Neural cell (in vitro differentiated cells): ENCODE measurements around the gene SUCLG2.

Experiments used
- CTCF ChIP-seq: fragments of 450-650 bp; IDR thresholded peaks from 2 replicates; pipeline ENCODE4 v1.5.1; 2014; ENCODE audit warnings: antibody characterized with exemption, mild to moderate bottlenecking, moderate library complexity; ENCODE audit not compliant: poor library complexity, severe bottlenecking
- EP300 ChIP-seq: fragments of 450-650 bp; conservative IDR thresholded peaks from 2 replicates; pipeline ENCODE4 v1.6.1; 2014; ENCODE audit warnings: antibody characterized with exemption, mild to moderate bottlenecking, moderate library complexity; ENCODE audit not compliant: poor library complexity, severe bottlenecking
- EZH2 ChIP-seq: fragments of 200-600, 300-800 bp; shearing (Covaris generic), sonication (generic); IDR thresholded peaks from 2 replicates; pipeline ENCODE4 v1.6.1; 2014; ENCODE audit warnings: antibody characterized with exemption, low read length, borderline replicate concordance, mild to moderate bottlenecking; ENCODE audit not compliant: insufficient read depth, poor library complexity, severe bottlenecking
- MXI1 ChIP-seq: fragments of 450-650 bp; conservative IDR thresholded peaks from 2 replicates; pipeline ENCODE4 v1.6.1; 2014; ENCODE audit warnings: antibody characterized with exemption, mild to moderate bottlenecking; ENCODE audit not compliant: poor library complexity, severe bottlenecking
- POLR2AphosphoS5 ChIP-seq: IDR thresholded peaks from 2 replicates; pipeline ENCODE4 v1.6.1; 2012
- RAD21 ChIP-seq: fragments of 450-650 bp; conservative IDR thresholded peaks from 2 replicates; pipeline ENCODE4 v1.6.1; 2014; ENCODE audit warnings: antibody characterized with exemption, mild to moderate bottlenecking, moderate library complexity
- REST ChIP-seq: IDR thresholded peaks from 2 replicates; pipeline ENCODE4 v1.6.1; 2012; ENCODE audit warnings: borderline replicate concordance
- SMC3 ChIP-seq: fragments of 450-650 bp; conservative IDR thresholded peaks from 2 replicates; pipeline ENCODE4 v1.6.1; 2014; ENCODE audit warnings: antibody characterized with exemption, mild to moderate bottlenecking, moderate library complexity; ENCODE audit not compliant: poor library complexity
- TAF1 ChIP-seq: IDR thresholded peaks from 2 replicates; pipeline ENCODE4 v1.6.1; 2012; ENCODE audit warnings: low read depth

- no peak for TF ChIP-seq CTCF
- TF ChIP-seq TAF1: no peak
- TF ChIP-seq EZH2: no peak
- no peak for TF ChIP-seq POLR2AphosphoS5
- TF ChIP-seq SMC3: no peak
- no peak for TF ChIP-seq EP300
- no peak for TF ChIP-seq MXI1
- TF ChIP-seq RAD21: no peak
- TF ChIP-seq REST: no peak
These were observed 204.3 kb downstream of the SUCLG2 start for GRCh38 chr3:67450153-67450552.
